ENCODE measurements around the gene ZFR2.

Gene ZFR2

GRCh38 chr19:3839941-3840340 is 28.9 kb downstream of the ZFR2 start:
- TF ChIP-seq TAF1 (IDR thresholded peaks at IDR 0.05; ENCODE audit: borderline replicate concordance, insufficient read depth, low read length) (no peak), FOXP2 (optimal IDR thresholded peaks at IDR 0.05; ENCODE audit: borderline replicate concordance, extremely low read depth, extremely low read length, insufficient read depth) (no peak), SIN3A (IDR thresholded peaks at IDR 0.05; ENCODE audit: borderline replicate concordance, insufficient read depth, low read length) (no peak), REST (IDR thresholded peaks at IDR 0.05; ENCODE audit: insufficient read depth in 1 of 2, low read depth in 2 of 2, low read length in 2 of 2) (no peak), POLR2AphosphoS5 (IDR thresholded peaks at IDR 0.05; ENCODE audit: low read depth, low read length) (no peak)

- TF ChIP-seq SIN3A (IDR thresholded peaks at IDR 0.05; ENCODE audit: borderline replicate concordance, insufficient read depth, low read length) (no peak), FOXP2 (optimal IDR thresholded peaks at IDR 0.05; ENCODE audit: borderline replicate concordance, extremely low read depth, extremely low read length, insufficient read depth) (no peak), TAF1 (IDR thresholded peaks at IDR 0.05; ENCODE audit: borderline replicate concordance, insufficient read depth, low read length) (no peak)
These were observed 30.2 kb downstream of the ZFR2 start for GRCh38 chr19:3838661-3839060.

- TF ChIP-seq POLR2AphosphoS5 (IDR thresholded peaks at IDR 0.05; ENCODE audit: low read depth, low read length) (no peak), REST (IDR thresholded peaks at IDR 0.05; ENCODE audit: insufficient read depth in 1 of 2, low read depth in 2 of 2, low read length in 2 of 2) (no peak), SIN3A (IDR thresholded peaks at IDR 0.05; ENCODE audit: borderline replicate concordance, insufficient read depth, low read length) (no peak), FOXP2 (optimal IDR thresholded peaks at IDR 0.05; ENCODE audit: borderline replicate concordance, extremely low read depth, extremely low read length, insufficient read depth) (no peak), TAF1 (IDR thresholded peaks at IDR 0.05; ENCODE audit: borderline replicate concordance, insufficient read depth, low read length) (no peak)
These were observed 30.9 kb downstream of the ZFR2 start for GRCh38 chr19:3837922-3838321.

- TF ChIP-seq TAF1 (IDR thresholded peaks at IDR 0.05; ENCODE audit: borderline replicate concordance, insufficient read depth, low read length) (no peak), POLR2AphosphoS5 (IDR thresholded peaks at IDR 0.05; ENCODE audit: low read depth, low read length) (no peak), REST (IDR thresholded peaks at IDR 0.05; ENCODE audit: insufficient read depth in 1 of 2, low read depth in 2 of 2, low read length in 2 of 2) (no peak), FOXP2 (optimal IDR thresholded peaks at IDR 0.05; ENCODE audit: borderline replicate concordance, extremely low read depth, extremely low read length, insufficient read depth) (no peak), SIN3A (IDR thresholded peaks at IDR 0.05; ENCODE audit: borderline replicate concordance, insufficient read depth, low read length) (no peak)
These were observed 31.5 kb downstream of the ZFR2 start for GRCh38 chr19:3837332-3837731.

GRCh38 chr19:3836887-3837286 is 32.0 kb downstream of the ZFR2 start:
- TF ChIP-seq POLR2AphosphoS5 (IDR thresholded peaks at IDR 0.05; ENCODE audit: low read depth, low read length) (no peak), REST (IDR thresholded peaks at IDR 0.05; ENCODE audit: insufficient read depth in 1 of 2, low read depth in 2 of 2, low read length in 2 of 2) (no peak), TAF1 (IDR thresholded peaks at IDR 0.05; ENCODE audit: borderline replicate concordance, insufficient read depth, low read length) (no peak), SIN3A (IDR thresholded peaks at IDR 0.05; ENCODE audit: borderline replicate concordance, insufficient read depth, low read length) (no peak), FOXP2 (optimal IDR thresholded peaks at IDR 0.05; ENCODE audit: borderline replicate concordance, extremely low read depth, extremely low read length, insufficient read depth) (no peak)
